Thymus (tissue), 11 donors: ENCODE results near the gene PRKG1. TPM values are rescaled to one million over a fixed set of nuclear protein-coding genes. Genes with fewer than 3 reads are reported as not detected.
"Not testable (repeated sequence)": the region's sequence is repeated elsewhere in the genome, so short reads cannot be mapped to it uniquely, and the experiment has no call there.

Experiments
- DNase-seq, 9 donors: peaks; one replicate each; pipeline ENCODE4 v3.0.0-alpha.2; 2013; ENCODE audit warnings: low spot score in 9 of 9, low read depth in 6 of 9, missing footprints in 1 of 9
- H3K27ac ChIP-seq, 2 donors: one replicate each; pipeline ENCODE4 v1.5.1; 2013; ENCODE audit warnings: control low read depth in 1 of 2, low read depth in 1 of 2, low read length in 1 of 2, mild to moderate bottlenecking in 1 of 2, moderate library complexity in 1 of 2
- H3K27me3 ChIP-seq, 2 donors: one replicate each; pipeline ENCODE4 v1.5.1; 2013; ENCODE audit warnings: low read length in 1 of 2; ENCODE audit not compliant: control insufficient read depth in 2 of 2, insufficient read depth in 1 of 2
- H3K36me3 ChIP-seq, 2 donors: one replicate each; pipeline ENCODE4 v1.5.1; 2013; ENCODE audit warnings: low read length in 1 of 2, mild to moderate bottlenecking in 1 of 2, moderate library complexity in 1 of 2; ENCODE audit not compliant: control insufficient read depth in 2 of 2, insufficient read depth in 2 of 2
- H3K4me1 ChIP-seq, 2 donors: one replicate each; pipeline ENCODE4 v1.5.1; 2013; ENCODE audit warnings: low read length in 2 of 2; ENCODE audit not compliant: control insufficient read depth in 2 of 2, insufficient read depth in 2 of 2
- H3K4me3 ChIP-seq, 2 donors: one replicate each; pipeline ENCODE4 v1.5.1; 2013; ENCODE audit warnings: low read length in 2 of 2, control low read depth in 1 of 2, mild to moderate bottlenecking in 1 of 2
- H3K9me3 ChIP-seq, 2 donors: one replicate each; pipeline ENCODE4 v1.5.1; 2013; ENCODE audit warnings: low read length in 1 of 2, mild to moderate bottlenecking in 1 of 2; ENCODE audit not compliant: control insufficient read depth in 2 of 2, insufficient read depth in 1 of 2
- WGBS: extraction: QIAGEN DNeasy Blood & Tissue Kit; methylation state at CpG from one replicate; pipeline ENCODE4 v1.1.7; 2013; 5-methylcytosine and 5-hydroxymethylcytosine counted together
- polyA plus RNA-seq: library from polyadenylated mRNA; stranded (reverse); fragments of 200-250 nt; gene quantifications from one replicate; pipeline ENCODE4 v1.2.3, GENCODE V29; 2013
- total RNA-seq: library from RNA; stranded (reverse); fragments of 120-200 nt; gene quantifications from one replicate; pipeline ENCODE4 v1.2.4, GENCODE V29; 2013
- donor health status: healthy.

Gene PRKG1
- total and polyA plus RNA-seq, 2 donors = 2.5 to 7.4 TPM

DNA sequence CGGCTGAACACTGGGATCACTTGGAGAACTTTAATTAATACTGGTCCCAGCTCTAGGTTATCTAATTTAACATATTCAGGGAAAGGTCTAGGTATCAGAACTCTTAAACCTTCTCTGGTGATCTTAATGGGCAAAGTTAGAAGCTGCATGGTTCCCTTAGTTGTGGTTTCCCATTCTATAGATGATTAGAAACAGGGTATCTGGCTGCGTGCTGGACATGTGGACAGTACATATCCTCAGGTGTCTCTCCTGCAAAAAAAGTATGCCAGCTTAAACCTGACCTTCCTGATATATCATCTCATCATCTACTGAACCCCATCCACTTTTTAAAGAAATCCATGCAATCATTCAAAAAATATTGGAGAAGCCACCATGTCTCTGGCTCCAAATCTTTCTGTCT lies 955.3 kb downstream of the PRKG1 start:
- H3K36me3 ChIP-seq = no peaks in the 10 kb centered on the region
- no peaks in the 10 kb centered on the region for H3K9me3 ChIP-seq
- WGBS = 46% methylated on average over 2 of the region's 2 CpGs
- H3K4me1 ChIP-seq = no peaks in the 10 kb centered on the region
- DNase-seq = no peak
- H3K4me3 ChIP-seq = no peak overlapping the region
- H3K27ac ChIP-seq = no peak overlapping the region
- H3K27me3 ChIP-seq = no peaks in the 10 kb centered on the region

DNA sequence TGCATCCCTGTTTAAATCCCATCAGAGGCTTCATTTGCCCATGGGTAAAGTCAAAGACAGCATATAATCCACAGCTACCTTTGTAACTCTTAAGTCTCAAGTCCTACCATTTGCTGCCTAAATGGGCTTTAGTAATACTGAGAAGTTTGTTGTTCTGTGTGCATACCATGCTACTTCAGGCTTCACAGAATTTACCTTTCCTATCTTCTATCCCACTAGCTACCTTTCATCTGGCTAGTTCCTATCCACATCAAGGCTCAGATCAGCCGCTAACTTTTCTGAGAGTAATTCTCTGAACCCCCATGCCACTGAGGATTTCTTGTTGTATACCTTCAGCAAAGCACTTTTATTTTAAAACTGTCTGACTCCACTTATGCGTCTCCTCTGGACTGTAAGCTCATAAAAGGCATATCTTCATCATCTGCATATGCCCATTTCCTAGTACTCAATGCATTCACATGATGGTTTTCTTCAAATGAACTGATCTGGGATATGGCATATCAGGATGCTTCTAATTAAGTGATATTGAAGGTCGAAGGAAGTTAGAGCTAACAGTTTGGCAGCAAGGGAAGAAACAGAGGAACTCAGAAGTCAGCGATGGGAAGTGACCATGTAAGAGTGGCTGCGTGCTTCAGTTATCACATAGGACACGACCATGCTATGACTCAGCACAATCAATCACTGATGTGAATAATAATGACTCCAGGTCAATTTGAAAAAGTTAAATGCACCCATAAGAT lies 955.9 kb downstream of the PRKG1 start:
- Histone ChIP-seq H3K36me3 (no peaks in the 10 kb centered on the region), H3K4me1 (no peaks in the 10 kb centered on the region), H3K27ac (no peak overlapping the region), H3K4me3 (no peak overlapping the region), H3K27me3 (no peaks in the 10 kb centered on the region), H3K9me3 (no peaks in the 10 kb centered on the region)
- no peak for DNase-seq
- 34% methylated on average over 6 of the region's 6 CpGs for WGBS

DNA sequence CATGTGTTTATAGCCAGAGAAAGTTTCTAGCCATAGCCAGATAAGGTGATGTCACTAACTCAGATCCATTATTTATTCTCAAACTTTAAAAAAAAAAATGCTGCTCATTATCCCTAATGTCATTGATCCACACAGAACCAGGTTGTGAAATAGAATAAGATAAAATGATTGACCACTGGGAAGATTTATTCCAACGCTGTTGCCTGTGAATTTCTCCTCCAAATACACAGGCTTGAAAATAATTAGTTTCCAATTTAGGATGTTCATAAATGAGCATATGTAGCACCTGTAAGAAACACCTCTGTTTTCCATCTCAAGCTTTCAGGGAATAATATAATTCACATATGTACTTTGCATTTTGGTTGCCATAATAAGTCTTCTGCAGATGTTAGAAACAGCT lies 956.7 kb downstream of the PRKG1 start:
- Histone ChIP-seq H3K36me3 (no peaks in the 10 kb centered on the region), H3K4me1 (no peaks in the 10 kb centered on the region), H3K9me3 (no peaks in the 10 kb centered on the region), H3K27me3 (no peaks in the 10 kb centered on the region), H3K4me3 (no peak overlapping the region), H3K27ac (no peak overlapping the region)
- no peak for DNase-seq
- WGBS = 98% methylated on average over 1 of the region's 1 CpG

DNA sequence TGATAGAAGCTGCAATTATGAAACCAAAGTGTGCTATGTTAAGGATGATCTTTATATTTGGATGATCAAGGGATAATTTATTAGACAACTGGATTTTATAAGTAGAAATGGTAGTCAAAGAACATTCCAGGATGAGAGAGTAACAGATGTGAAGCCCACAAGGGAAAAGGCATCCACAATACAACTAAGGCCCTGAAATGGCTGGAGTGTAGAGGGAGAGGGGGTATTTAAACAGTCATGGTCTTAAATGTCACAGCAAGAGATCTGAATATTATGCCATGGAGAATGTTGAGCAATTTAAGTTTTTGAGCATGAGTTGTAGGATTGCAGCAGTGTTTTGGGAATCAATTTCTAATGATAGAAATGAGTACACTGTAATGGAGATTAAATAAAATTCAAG lies 957.5 kb downstream of the PRKG1 start:
- no peak overlapping the region for H3K4me3 ChIP-seq
- no peaks in the 10 kb centered on the region for H3K9me3 ChIP-seq

DNA sequence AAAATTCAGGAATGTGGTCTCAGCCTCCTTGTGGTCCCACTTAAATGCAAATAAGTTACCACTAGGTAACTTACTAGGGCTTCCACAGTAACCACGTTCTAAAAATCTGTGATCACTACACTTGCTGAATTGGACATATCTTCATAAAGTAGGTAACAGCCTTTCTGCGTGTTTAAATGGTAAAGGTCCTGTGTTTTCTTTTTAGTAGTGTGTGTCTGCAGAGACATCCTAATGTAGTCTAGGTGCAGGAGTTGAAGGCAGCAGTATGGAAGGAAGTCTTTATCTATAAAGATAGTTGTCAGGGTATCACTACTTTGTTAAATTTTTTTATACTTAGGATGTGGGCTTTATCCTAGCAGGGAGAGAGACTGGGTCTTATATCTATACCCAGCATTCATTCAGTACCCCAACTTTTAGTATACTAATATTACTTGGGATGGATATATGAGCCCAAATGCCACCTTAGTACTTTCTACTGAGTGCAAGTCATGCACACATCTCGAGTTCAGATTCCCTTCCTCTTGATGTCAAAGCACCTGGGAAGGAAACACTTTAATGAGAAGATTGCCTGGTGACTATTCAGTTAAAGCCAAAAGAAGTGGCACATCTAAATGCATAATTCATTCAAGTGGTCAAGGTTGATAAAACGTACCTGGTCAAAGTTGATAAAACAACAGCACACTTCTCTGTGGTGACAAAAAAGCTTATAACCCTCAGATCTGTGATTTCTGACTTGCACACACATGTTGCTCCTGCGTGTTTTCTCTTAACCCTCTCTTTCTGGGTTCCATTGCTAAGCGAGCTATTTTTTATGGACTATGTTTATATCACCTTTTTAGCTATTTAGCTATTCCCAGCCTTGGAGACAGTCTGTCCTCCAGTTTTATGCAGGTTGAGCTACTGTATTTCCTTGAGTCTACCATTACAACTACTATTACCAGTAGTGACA lies 958.7 kb downstream of the PRKG1 start:
- Histone ChIP-seq H3K4me3 (no peak overlapping the region), H3K27ac (no peak overlapping the region), H3K27me3 (no peaks in the 10 kb centered on the region), H3K36me3 (no peaks in the 10 kb centered on the region), H3K4me1 (no peaks in the 10 kb centered on the region), H3K9me3 (no peaks in the 10 kb centered on the region)
- 91% methylated on average over 6 of the region's 6 CpGs for whole genome bisulfite sequencing
- DNase-seq = no peak

More for the DNA sequence above, 957.5 kb downstream of the PRKG1 start:
- Histone ChIP-seq H3K4me1 (no peaks in the 10 kb centered on the region), H3K27me3 (no peaks in the 10 kb centered on the region), H3K27ac (no peak overlapping the region), H3K36me3 (no peaks in the 10 kb centered on the region)
- DNase-seq = no peak

DNA sequence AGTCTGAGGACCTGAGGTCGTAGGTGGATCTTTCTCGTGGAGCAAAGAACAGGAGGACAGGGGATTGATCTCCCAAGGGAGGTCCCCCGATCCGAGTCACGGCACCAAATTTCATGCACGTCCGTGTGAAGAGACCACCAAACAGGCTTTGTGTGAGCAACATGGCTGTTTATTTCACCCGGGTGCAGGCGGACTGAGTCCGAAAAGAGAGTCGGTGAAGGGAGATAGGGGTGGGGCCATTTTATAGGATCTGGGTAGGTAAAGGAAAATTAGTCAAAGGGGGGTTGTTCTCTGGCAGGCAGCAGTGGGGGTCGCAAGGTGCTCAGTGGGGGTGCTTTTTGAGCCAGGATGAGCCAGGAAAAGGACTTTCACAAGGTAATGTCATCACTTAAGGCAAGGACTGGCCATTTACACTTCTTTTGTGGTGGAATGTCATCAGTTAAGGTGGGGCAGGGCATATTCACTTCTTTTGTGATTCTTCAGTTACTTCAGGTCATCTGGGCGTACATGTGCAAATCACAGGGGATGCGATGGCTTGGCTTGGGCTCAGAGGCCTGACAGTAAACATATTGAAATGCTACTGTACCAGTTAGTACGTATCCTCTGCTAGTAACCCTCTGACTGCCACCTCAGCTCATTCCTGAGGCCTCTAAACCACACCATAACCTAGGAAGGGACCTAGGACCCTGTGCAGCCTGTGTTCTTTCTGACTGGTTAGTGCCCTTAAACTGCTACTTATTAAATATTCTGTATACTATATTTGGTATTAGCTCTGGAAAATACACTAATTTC lies 964.9 kb downstream of the PRKG1 start:
- not testable (repeated sequence) for H3K27ac ChIP-seq, DNase-seq, H3K4me1 ChIP-seq, H3K36me3 ChIP-seq, H3K9me3 ChIP-seq, H3K27me3 ChIP-seq, H3K4me3 ChIP-seq
- 89% methylated on average over 15 of the region's 15 CpGs for whole genome bisulfite sequencing

DNA sequence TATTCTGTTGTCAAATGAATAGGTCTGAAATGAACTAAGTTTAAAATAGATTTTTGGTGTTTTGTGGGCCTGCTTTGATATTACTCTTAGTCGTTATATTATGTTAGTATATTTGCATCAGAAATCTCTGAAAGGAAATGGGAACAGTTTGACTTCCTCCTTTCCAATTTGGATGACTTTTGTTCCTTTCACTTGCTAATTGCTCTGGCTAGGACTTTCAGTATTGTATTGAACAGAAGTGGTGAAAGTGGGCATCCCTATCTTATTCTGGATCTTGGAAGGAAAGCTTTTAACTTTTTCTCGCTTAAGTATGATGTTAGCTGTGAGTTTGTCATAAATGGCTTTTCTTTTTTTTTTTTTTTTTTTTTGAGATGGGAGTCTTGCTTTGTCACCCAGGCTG lies 966.2 kb downstream of the PRKG1 start:
- H3K27me3 ChIP-seq = no peaks in the 10 kb centered on the region
- DNase-seq = no peak
- no peak overlapping the region for H3K27ac ChIP-seq
- H3K9me3 ChIP-seq = no peaks in the 10 kb centered on the region
- no peaks in the 10 kb centered on the region for H3K4me1 ChIP-seq
- H3K4me3 ChIP-seq = no peak overlapping the region
- no peaks in the 10 kb centered on the region for H3K36me3 ChIP-seq
- 74% methylated on average over 2 of the region's 2 CpGs for WGBS

DNA sequence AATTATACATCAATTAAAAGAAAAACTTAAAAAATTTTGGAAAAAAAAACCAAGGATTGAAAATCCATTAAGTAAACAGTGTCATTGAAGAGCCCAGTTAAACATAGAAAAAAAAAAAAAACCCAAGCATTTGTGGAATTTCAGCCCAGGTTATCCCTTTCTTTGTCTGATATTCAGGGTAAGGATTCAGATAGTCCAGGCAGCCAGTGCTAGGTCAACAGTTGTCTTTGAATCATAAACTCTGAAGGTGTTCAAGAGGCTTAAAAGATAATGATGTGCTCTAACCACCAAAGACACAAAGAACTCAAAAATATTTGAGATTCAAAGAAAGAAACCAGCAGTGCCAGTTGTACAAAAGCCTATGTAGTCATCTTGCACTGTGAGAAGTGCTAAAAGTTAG lies 969.5 kb downstream of the PRKG1 start:
- DNase-seq = no peak
- no peaks in the 10 kb centered on the region for H3K4me1 ChIP-seq
- no peaks in the 10 kb centered on the region for H3K27me3 ChIP-seq
- H3K4me3 ChIP-seq = no peak overlapping the region
- H3K36me3 ChIP-seq = no peaks in the 10 kb centered on the region
- H3K27ac ChIP-seq = no peak overlapping the region
- no peaks in the 10 kb centered on the region for H3K9me3 ChIP-seq

DNA sequence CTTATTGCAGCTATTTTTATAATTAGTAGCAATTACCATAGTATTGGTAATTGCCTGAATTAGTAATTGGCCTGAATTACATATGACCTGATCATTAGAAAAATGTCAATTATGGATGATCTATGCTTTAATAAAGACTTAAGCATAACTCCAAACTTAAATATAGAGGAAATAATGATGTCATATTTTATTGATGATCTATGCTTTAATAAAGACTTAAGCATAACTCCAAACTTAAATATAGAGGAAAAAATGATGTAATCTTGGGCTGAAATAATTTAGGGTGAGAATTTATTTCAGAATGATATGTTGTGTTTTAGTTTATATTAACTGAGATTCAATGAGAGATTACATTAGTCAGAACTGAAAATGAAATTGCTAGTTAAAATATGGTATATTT lies 973.8 kb downstream of the PRKG1 start:
- Histone ChIP-seq H3K36me3 (no peaks in the 10 kb centered on the region), H3K4me3 (no peak overlapping the region), H3K4me1 (no peaks in the 10 kb centered on the region), H3K27me3 (no peaks in the 10 kb centered on the region), H3K27ac (no peak overlapping the region), H3K9me3 (no peaks in the 10 kb centered on the region)
- DNase-seq = no peak
